OCI-LY3 (cell line): ENCODE results near the gene GNAO1.
"Not testable (repeated sequence)": the region's sequence is repeated elsewhere in the genome, so short reads cannot be mapped to it uniquely, and the experiment has no call there.

Experiments
- EZH2phosphoT487 ChIP-seq: fragments of 200-600 bp; shearing (Covaris generic); IDR thresholded peaks from 2 replicates; pipeline ENCODE4 v1.6.1; 2018; ENCODE audit warnings: antibody characterized with exemption, mixed run types, low read depth
- TF ChIP-seq, protein P1 (sequence below): fragments of 200-600, 300-600 bp; sonication (generic); IDR thresholded peaks from 2 replicates; pipeline ENCODE4 v1.5.1; 2014; ENCODE audit warnings: antibody characterized with exemption, low read length, low read depth

- TF ChIP-seq, protein P1, sequence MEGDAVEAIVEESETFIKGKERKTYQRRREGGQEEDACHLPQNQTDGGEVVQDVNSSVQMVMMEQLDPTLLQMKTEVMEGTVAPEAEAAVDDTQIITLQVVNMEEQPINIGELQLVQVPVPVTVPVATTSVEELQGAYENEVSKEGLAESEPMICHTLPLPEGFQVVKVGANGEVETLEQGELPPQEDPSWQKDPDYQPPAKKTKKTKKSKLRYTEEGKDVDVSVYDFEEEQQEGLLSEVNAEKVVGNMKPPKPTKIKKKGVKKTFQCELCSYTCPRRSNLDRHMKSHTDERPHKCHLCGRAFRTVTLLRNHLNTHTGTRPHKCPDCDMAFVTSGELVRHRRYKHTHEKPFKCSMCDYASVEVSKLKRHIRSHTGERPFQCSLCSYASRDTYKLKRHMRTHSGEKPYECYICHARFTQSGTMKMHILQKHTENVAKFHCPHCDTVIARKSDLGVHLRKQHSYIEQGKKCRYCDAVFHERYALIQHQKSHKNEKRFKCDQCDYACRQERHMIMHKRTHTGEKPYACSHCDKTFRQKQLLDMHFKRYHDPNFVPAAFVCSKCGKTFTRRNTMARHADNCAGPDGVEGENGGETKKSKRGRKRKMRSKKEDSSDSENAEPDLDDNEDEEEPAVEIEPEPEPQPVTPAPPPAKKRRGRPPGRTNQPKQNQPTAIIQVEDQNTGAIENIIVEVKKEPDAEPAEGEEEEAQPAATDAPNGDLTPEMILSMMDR: not testable (repeated sequence)
- TF ChIP-seq EZH2phosphoT487: not testable (repeated sequence)
Measured at GRCh38 chr16:56379044-56379443, 187.8 kb downstream of the GNAO1 start.
